OCI-LY1 (cell line): ENCODE data around the gene MIF.

Experiments
- EZH2 ChIP-seq: fragments of 200-600 bp; sonication (generic), shearing (Covaris generic); IDR thresholded peaks from 2 replicates; pipeline ENCODE4 v1.8.0; 2017; ENCODE audit warnings: borderline replicate concordance, mixed run types, mild to moderate bottlenecking, antibody characterized with exemption, low read length, moderate library complexity, mixed read lengths
- TF ChIP-seq, protein P1 (sequence below): fragments of 200-600 bp; sonication (generic), shearing (Covaris generic); IDR thresholded peaks from 2 replicates; pipeline ENCODE4 v1.5.1; 2017; ENCODE audit warnings: mild to moderate bottlenecking, antibody characterized with exemption, low read length, moderate library complexity, mixed read lengths

DNA sequence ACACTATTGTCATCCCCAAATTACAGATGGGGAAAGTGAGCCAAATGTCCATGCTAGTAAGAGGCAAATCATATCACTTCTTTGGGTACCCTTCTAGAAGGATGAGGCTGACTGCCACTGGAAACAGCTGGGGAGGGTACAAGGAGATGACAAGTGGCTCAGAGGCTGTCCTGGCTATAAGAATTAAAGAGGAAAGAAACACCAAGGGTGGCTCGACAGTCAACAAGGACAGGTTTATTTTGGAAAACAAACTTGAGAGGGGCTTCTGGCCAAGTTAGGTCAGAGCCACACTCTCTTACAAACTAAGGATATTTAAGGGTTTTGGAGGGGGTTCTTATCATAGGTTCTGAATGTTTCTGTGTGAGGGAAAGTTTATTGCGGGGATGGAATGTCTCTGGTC is 2.1 kb upstream of the MIF start:
- TF ChIP-seq, protein P1, sequence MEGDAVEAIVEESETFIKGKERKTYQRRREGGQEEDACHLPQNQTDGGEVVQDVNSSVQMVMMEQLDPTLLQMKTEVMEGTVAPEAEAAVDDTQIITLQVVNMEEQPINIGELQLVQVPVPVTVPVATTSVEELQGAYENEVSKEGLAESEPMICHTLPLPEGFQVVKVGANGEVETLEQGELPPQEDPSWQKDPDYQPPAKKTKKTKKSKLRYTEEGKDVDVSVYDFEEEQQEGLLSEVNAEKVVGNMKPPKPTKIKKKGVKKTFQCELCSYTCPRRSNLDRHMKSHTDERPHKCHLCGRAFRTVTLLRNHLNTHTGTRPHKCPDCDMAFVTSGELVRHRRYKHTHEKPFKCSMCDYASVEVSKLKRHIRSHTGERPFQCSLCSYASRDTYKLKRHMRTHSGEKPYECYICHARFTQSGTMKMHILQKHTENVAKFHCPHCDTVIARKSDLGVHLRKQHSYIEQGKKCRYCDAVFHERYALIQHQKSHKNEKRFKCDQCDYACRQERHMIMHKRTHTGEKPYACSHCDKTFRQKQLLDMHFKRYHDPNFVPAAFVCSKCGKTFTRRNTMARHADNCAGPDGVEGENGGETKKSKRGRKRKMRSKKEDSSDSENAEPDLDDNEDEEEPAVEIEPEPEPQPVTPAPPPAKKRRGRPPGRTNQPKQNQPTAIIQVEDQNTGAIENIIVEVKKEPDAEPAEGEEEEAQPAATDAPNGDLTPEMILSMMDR = no peak
- TF ChIP-seq EZH2 = no peak
